OCI-LY3 (cell line): ENCODE results near the gene GPR55.

ENCODE experiments used
- H2AFZ ChIP-seq: fragments of 200-600, 300-600 bp; shearing (Covaris generic); 2 replicates; pipeline ENCODE4 v1.6.0; 2014; ENCODE audit warnings: antibody characterized with exemption, low read depth, low read length
- H3K27ac ChIP-seq: fragments of 200-600, 300-600 bp; sonication (generic); 2 replicates; pipeline ENCODE4 v1.5.1; 2014; ENCODE audit warnings: mild to moderate bottlenecking, low read length, moderate library complexity, mixed read lengths
- H3K27me3 ChIP-seq: fragments of 200-600, 300-600 bp; sonication (generic); 2 replicates; pipeline ENCODE4 v1.6.1; 2014; ENCODE audit warnings: low read depth, low read length, mixed read lengths
- H3K36me3 ChIP-seq: fragments of 200-600, 300-600 bp; sonication (generic); replicated peaks from 2 replicates; pipeline ENCODE3; 2014; ENCODE audit warnings: low read depth, low read length, mixed read lengths
- H3K4me1 ChIP-seq: fragments of 300-600, 200-600 bp; sonication (generic); 2 replicates; pipeline ENCODE4 v1.6.1; 2014; ENCODE audit warnings: low read length, mixed read lengths
- H3K4me2 ChIP-seq: fragments of 200-600, 300-600 bp; sonication (generic); 2 replicates; pipeline ENCODE4 v1.6.1; 2014; ENCODE audit warnings: low read length, mixed read lengths
- H3K4me3 ChIP-seq: fragments of 300-600, 200-600 bp; sonication (generic); 2 replicates; pipeline ENCODE4 v1.5.1; 2014; ENCODE audit warnings: antibody characterized with exemption, mild to moderate bottlenecking, low read length, moderate library complexity
- H3K79me2 ChIP-seq: fragments of 300-600, 200-600 bp; shearing (Covaris generic); 2 replicates; pipeline ENCODE4 v1.6.1; 2014; ENCODE audit warnings: mild to moderate bottlenecking, low read length, mixed read lengths
- H3K9ac ChIP-seq: fragments of 300-600, 200-600 bp; shearing (Covaris generic); 2 replicates; pipeline ENCODE4 v1.6.0; 2014; ENCODE audit warnings: mild to moderate bottlenecking, low read length, moderate library complexity
- H3K9me3 ChIP-seq: fragments of 200-600, 300-600 bp; shearing (Covaris generic); 2 replicates; pipeline ENCODE4 v1.6.1; 2014; ENCODE audit warnings: low read length, mixed read lengths; ENCODE audit not compliant: insufficient read depth
- H4K20me1 ChIP-seq: fragments of 200-600, 300-600 bp; sonication (generic); 2 replicates; pipeline ENCODE4 v1.6.1; 2016; ENCODE audit warnings: low read length, mixed read lengths; ENCODE audit not compliant: insufficient read depth
- EZH2phosphoT487 ChIP-seq: fragments of 200-600 bp; shearing (Covaris generic); IDR thresholded peaks from 2 replicates; pipeline ENCODE4 v1.6.1; 2018; ENCODE audit warnings: antibody characterized with exemption, mixed run types, low read depth
- TF ChIP-seq, protein P1 (sequence below): fragments of 200-600, 300-600 bp; sonication (generic); IDR thresholded peaks from 2 replicates; pipeline ENCODE4 v1.5.1; 2014; ENCODE audit warnings: antibody characterized with exemption, low read length, low read depth

GPR55 gene

DNA sequence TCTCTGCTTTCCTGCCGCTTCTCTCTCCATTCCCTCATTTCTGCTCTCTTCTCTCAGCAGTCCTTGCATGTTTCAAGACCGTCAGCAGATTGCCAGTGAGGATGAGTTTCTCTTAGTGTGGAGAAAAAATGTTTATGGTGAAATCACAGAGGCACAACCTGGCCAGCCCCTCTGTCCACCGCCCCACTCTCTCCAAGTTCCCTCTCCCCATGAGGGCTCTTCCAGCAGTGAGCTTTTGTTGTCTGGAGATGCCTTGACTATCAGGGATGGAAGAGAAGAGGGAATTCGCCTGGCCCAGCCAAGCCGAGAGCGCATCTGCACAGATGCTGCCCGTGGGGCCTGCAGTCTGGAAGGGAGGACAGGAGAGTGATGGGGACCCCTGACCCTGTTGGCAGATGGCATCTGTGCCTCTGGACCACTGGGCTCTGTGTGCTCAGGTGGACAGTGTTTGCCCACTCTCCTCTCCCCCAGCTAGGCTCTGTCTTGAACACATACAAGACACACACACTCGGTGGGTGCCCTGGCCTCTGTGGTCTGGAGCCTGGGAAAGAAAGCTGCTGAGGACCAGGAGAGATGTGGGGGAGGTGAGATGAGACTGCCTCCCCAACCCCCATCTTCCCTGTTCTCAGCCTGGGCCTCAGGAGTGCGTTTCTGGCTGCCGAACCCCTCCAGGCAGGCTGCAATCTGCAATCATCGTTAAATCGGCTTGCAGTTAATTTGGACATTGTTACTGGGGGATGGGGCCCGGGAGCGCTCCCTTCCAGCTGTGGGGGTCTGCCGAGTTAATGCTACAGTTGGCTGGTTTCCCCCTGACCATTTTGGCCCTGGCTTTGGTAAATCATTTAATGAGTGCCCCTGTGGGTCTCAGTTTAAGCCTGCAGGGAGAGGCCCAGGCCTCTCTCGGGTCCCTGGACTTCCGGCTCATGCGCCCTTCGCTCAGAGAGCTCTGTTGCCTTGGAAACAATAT lies 55.8 kb downstream of the GPR55 start:
- H4K20me1 ChIP-seq, result peaks cover 12% of the 10 kb centered on the region; the same call in 1 of the 2 replicates
- TF ChIP-seq, protein P1, sequence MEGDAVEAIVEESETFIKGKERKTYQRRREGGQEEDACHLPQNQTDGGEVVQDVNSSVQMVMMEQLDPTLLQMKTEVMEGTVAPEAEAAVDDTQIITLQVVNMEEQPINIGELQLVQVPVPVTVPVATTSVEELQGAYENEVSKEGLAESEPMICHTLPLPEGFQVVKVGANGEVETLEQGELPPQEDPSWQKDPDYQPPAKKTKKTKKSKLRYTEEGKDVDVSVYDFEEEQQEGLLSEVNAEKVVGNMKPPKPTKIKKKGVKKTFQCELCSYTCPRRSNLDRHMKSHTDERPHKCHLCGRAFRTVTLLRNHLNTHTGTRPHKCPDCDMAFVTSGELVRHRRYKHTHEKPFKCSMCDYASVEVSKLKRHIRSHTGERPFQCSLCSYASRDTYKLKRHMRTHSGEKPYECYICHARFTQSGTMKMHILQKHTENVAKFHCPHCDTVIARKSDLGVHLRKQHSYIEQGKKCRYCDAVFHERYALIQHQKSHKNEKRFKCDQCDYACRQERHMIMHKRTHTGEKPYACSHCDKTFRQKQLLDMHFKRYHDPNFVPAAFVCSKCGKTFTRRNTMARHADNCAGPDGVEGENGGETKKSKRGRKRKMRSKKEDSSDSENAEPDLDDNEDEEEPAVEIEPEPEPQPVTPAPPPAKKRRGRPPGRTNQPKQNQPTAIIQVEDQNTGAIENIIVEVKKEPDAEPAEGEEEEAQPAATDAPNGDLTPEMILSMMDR, result no peak
- TF ChIP-seq EZH2phosphoT487, result no peak
- H3K27ac ChIP-seq, result peak overlapping the region; percentile 99
- peak overlapping the region; percentile 96 for H3K4me2 ChIP-seq
- no peak overlapping the region for H2AFZ ChIP-seq
- H3K9me3 ChIP-seq, result no peaks in the 10 kb centered on the region
- peaks cover 91% of the 10 kb centered on the region for H3K79me2 ChIP-seq
- peaks cover 80% of the 10 kb centered on the region for H3K4me1 ChIP-seq
- H3K4me3 ChIP-seq, result peak overlapping the region; percentile 100
- H3K36me3 ChIP-seq, result peaks cover 44% of the 10 kb centered on the region
- peak overlapping the region; percentile 100 for H3K9ac ChIP-seq
- H3K27me3 ChIP-seq, result no peaks in the 10 kb centered on the region

DNA sequence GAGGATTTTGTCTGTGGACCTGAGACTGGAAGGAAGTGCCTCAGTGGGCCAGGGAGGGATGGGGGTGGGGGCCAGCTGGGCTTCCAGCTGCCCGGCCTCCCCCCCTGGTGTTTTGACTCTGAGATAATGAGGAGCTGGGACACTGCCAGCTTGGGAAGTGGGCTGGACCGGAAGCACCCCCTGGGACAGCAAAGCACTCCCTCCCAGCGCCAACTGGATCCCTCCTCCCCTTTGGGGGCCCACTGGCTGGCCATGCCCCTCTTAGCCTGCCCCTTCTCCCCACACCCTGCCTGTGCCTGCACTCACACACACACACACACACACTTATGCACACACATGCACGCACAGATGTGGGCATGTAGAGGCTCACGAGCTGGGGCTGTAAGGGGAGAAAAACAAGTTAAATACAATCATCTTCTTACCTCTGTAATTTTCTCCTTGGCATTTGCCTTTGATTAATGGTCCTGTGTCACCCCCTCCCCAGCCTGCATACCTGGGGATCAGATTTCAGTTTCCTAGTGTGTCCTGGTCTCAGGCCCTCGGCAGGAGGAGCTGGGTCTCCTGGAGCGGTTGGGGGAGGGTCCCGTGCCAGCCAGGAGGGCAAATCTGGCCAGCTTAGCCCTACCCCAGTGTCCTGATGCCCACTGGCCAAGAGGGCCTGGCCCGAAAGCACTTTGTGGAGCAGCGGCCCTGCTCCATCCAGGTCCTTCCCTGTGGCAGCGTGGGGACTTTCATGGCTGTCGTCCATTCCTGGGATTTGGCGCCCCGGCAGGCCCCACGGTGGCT lies 56.7 kb downstream of the GPR55 start:
- Histone ChIP-seq H3K4me3 (peak overlapping the region; percentile 100), H4K20me1 (peaks cover 12% of the 10 kb centered on the region; the same call in 1 of the 2 replicates)

DNA sequence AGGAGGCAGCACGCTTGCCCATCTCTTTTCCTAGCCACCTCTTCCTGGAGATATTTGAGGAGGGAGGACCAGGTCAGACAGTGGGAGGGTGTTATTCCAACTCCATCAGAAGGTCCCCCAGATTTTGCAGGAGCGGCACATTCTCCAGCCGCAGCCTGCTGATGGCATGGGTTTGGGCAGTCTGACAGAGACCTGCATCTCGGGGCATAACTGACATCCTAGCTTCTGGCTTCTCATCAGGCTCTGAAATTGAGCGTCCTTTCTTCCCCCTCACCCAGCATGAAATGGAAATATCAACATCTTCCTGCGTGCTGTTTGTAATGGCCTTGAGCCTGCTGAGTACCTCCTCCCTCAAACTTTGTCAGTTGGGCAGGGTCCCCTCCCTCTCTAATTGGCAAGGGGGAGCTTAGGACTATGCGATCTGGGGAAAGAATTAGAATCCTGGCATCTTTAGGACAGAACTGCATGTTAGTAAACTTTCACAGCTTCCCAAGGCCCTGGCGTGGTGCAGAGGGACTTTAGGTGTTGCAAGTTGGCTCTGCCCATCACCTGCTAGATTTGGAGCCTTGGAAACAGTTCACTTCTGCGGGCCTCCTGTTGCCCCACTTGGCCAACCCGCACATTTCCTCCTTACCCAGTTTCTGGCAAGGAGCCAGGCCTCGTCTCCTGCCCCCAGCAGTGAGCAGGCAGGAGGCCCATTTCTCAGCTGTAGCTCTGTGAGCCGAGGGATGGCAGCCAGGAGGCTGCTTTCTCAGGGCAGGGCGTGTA lies 58.1 kb downstream of the GPR55 start:
- Histone ChIP-seq H3K27ac (peak overlapping the region; percentile 99), H3K9me3 (no peaks in the 10 kb centered on the region), H3K27me3 (no peaks in the 10 kb centered on the region), H3K9ac (peak overlapping the region; percentile 100), H4K20me1 (peaks cover 12% of the 10 kb centered on the region; the same call in 1 of the 2 replicates), H3K4me1 (peaks cover 80% of the 10 kb centered on the region), H3K4me3 (peak overlapping the region; percentile 100), H3K36me3 (peaks cover 39% of the 10 kb centered on the region), H3K79me2 (peaks cover 84% of the 10 kb centered on the region), H2AFZ (no peak overlapping the region), H3K4me2 (peak overlapping the region; percentile 96)
- TF ChIP-seq, protein P1, result peak; percentile 19; the same call in 1 of the 2 replicates
- TF ChIP-seq EZH2phosphoT487, result no peak

More for the DNA sequence above, 56.7 kb downstream of the GPR55 start:
- H2AFZ ChIP-seq, result no peak overlapping the region
- H3K4me2 ChIP-seq, result peak overlapping the region; percentile 96
- peak overlapping the region; percentile 100 for H3K9ac ChIP-seq
- H3K79me2 ChIP-seq, result peaks cover 93% of the 10 kb centered on the region
- H3K4me1 ChIP-seq, result peaks cover 80% of the 10 kb centered on the region
- H3K27me3 ChIP-seq, result no peaks in the 10 kb centered on the region
- peaks cover 43% of the 10 kb centered on the region for H3K36me3 ChIP-seq
- TF ChIP-seq EZH2phosphoT487, result no peak
- TF ChIP-seq, protein P1, result no peak
- H3K9me3 ChIP-seq, result no peaks in the 10 kb centered on the region
- H3K27ac ChIP-seq, result peak overlapping the region; percentile 99
